Peyer's patch (tissue), 4 donors: ENCODE data around the gene TXK.

Experiments
- CTCF ChIP-seq, 6 experiments: fragments of 450-650 bp in 4 of 6; fragments of 200-600 bp in 2 of 6; sonication (generic) in 1 of 6; IDR thresholded peaks; one replicate each; pipeline ENCODE4 v1.5.1; 2017 to 2019; ENCODE audit warnings: antibody characterized with exemption in 6 of 6, mild to moderate bottlenecking in 3 of 6, moderate library complexity in 1 of 6
- POLR2A ChIP-seq, 2 donors: fragments of 450-650 bp; IDR thresholded peaks; one replicate each; pipeline ENCODE4 v1.5.1; 2017; ENCODE audit warnings: antibody characterized with exemption in 2 of 2, mild to moderate bottlenecking in 2 of 2, moderate library complexity in 2 of 2

DNA sequence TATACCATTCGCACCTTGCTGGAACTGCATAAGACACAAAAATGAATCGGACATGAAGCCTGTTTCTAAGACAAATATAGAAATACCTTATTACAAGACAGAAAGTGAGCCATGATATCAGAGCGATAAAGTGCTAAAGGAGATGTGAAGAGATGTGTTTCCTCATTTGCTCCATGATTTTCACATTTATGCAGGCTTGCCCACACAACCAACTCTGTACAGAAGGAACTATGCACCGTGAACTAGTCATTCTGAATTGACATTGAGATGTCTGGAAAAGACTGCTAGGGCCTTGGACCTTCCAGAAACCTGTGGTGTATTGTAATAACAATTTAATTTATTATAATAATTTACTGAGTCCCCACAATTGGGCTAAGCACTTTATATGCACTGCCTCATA lies 38.6 kb upstream of the TXK start:
- TF ChIP-seq CTCF (IDR thresholded peaks at IDR 0.05) (no peak), POLR2A (IDR thresholded peaks at IDR 0.05) (no peak)
